ENCODE data around the gene TMEM81.

The TMEM81 gene

GRCh38 chr1:205077934-205078311 lies 6.3 kb downstream of the TMEM81 start:
- no peak for DNase-seq
- intact Hi-C loops (cut with DNase I): no loop called here

GRCh38 chr1:205077158-205077933 lies 6.9 kb downstream of the TMEM81 start:
- peak in 4 of 42 donors; percentile 17 to 48 (median 26) for DNase-seq
- intact Hi-C loops (cut with DNase I): no loop called here

DNA sequence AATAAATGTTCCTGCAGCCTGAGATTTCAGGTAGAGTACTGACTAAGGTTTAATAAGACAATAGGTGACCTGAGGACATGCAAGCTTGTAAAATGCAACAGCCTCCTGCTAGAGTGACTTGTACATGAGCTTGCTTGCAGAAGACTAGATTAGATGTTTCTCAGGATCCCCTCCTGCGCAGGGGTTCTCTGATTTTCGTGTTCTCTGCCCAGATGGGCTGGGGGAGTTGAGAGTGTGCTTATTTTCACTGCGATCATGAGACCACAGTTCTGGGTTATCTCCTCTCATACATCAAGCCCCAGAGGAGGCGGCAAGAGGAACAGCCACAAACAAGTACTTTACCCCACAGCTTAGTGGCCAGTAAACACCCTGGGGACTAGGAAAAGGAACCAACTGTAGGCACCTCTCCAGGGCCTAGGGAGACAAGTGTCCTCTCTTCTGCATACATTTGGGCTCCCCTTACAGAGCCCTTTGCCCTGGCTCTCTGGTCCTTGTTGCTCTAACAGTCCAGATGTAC lies 8.0 kb downstream of the TMEM81 start:
- DNase-seq: peak in 2 of 42 donors; percentile 12 to 45
- intact Hi-C loops (cut with DNase I): no loop called here

GRCh38 chr1:205075642-205076155 lies 8.6 kb downstream of the TMEM81 start:
- no peak for DNase-seq
- intact Hi-C loops (cut with DNase I): no loop called here

GRCh38 chr1:205074513-205074912 lies 9.7 kb downstream of the TMEM81 start:
- intact Hi-C loops (cut with DNase I): no loop called here
- DNase-seq: no peak

DNA sequence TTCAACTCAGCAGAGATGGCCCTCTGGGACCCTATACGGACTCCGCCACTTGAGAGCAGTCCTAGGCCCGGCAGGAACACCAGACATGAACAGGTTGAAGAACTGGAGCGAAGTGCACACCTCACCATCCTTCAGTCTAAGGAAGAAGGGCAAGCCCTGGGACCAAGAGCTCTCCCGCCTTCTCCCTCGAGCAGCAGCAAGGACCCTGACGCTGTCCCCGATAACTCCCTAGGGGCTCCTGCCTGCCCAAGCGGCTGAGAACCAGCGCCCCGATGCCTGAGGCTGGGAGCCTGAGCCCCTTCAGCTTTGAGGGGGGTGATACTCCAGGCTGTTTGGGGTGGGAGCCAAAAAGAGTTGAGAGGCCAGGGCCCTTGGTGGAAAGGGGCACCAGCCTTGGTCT lies 10.2 kb downstream of the TMEM81 start:
- intact Hi-C loops (cut with DNase I): no loop called here
- DNase-seq: peak in 1 of 42 donors; percentile 10

DNA sequence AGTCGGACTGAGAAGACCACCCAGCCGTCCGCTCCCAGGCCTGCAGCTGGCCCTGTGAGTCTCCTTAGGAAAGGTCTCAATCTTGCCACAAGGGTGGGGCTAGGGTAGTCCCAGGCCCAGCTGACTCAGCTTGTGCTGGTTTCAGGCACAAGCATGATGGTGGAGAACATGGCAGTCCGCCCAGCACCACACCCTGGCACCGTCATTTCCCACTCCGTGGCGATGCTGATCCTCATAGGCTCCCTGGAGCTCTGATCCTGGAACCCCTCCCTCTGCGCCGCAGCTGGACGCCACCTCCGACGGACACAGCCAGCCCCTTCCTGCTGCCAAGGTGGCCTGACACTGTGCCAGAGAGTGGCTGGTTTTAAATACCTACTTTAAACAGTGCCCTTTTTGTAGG lies 10.7 kb downstream of the TMEM81 start:
- peak in 4 of 42 donors; percentile 9 to 50 (median 26) for DNase-seq
- intact Hi-C loops (cut with DNase I): no loop called here

DNA sequence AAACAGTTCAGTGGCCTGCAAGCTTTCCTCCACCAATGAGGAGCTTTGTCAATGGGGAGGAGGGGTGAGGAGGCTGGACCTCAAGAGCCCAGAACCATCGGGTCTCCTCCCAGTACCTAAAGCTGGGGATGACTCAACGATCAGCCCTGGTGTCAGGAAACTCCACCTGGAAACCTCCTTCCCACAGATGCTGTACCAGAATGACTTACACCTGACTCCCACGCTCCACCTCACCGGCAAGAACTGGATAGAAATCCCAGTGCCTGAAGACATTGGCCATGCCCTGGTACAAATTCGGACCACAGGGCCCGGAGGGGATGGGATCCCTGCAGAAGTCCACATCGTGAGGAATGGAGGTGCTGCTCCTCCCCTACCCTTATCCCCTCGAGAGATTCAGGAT lies 11.4 kb downstream of the TMEM81 start:
- peak in 34 of 42 donors; percentile 38 to 91 (median 70) for DNase-seq
- intact Hi-C loops (cut with DNase I): no loop called here

DNA sequence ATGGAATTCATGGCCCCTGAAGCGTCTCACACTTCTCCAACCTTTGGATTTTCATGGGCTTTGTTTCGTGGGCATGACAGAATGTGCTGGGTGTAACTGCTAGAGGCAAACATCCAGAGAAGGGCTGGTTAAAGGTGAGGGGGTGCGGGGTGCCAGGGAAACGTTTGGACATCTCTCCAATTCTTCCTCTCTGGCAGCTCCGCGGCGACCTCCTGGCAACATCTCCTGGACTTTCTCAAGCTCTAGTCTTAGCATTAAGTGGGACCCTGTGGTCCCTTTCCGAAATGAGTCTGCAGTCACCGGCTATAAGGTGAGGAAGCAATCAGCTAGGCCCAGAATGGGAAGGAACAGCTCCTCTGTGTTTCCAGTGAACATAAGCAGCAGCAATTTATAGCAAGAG lies 12.0 kb downstream of the TMEM81 start:
- intact Hi-C loops (cut with DNase I): no loop called here

GRCh38 chr1:205071801-205072200 lies 12.5 kb downstream of the TMEM81 start:
- DNase-seq: peak in 19 of 42 donors; percentile 39 to 84 (median 63)
- intact Hi-C loops (cut with DNase I): no loop called here

More for the DNA sequence above, 12.0 kb downstream of the TMEM81 start:
- DNase-seq: peak in 1 of 42 donors; percentile 7

GRCh38 chr1:205071028-205071409 lies 13.2 kb downstream of the TMEM81 start:
- no peak for DNase-seq
- intact Hi-C loops (cut with DNase I): no loop called here

DNA sequence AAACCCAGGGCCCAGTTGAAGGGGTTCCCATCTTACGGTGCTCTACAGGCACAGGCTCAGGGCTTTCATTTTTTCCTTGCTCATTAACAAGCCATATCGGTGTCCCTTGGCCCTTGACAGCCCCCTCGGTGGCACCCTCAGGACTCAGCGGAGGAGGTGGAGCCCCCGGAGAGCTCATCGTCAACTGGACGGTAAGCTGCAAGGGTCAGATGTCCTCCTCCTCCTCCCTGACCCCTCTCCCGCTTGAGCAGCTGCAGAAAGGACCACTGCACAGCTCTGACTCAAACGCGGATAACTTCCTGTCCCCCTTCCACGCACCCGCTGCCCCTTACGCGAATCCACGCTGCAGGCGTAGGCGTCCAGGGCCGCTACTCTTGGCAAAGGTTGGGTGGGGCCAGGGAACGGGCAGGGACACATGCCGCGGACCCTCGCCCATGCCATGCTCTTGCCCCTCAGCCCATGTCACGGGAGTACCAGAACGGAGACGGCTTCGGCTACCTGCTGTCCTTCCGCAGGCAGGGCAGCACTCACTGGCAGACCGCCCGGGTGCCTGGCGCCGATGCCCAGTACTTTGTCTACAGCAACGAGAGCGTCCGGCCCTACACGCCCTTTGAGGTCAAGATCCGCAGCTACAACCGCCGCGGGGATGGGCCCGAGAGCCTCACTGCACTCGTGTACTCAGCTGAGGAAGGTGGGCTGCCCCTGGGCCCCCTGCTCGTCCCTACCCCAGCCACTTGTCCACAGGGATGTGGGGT lies 14.7 kb downstream of the TMEM81 start:
- DNase-seq: peak in 4 of 42 donors; percentile 7 to 42 (median 12)
- intact Hi-C loops (cut with DNase I): no loop called here

DNA sequence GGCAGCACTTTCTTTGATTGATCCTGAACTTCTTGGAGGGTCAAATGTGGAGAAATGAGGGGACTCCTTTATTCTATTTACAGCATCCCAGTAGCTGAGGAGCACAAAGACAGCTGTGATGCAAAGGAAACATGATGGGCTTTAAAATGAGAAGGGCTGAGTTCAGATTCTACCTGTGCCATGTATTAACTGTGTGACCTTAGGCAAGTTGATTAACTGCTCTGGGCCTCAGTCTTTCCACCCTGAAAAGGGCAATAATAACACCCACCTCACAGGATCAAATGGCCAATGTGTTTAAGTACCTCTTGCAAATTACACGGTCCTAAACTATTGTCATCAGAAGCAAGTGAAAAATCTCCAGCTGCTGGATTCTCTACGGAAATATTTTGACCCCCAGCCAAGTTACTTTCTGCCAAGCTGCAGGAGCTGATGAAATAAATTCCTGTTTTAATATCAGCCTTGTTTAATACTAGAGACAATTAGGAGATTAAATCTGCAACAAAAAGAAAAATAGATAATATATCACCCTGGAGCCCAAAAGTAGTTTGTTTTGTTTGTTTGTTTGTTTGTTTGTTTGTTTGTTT lies 15.7 kb downstream of the TMEM81 start:
- no peak for DNase-seq
- intact Hi-C loops (cut with DNase I): no loop called here

DNA sequence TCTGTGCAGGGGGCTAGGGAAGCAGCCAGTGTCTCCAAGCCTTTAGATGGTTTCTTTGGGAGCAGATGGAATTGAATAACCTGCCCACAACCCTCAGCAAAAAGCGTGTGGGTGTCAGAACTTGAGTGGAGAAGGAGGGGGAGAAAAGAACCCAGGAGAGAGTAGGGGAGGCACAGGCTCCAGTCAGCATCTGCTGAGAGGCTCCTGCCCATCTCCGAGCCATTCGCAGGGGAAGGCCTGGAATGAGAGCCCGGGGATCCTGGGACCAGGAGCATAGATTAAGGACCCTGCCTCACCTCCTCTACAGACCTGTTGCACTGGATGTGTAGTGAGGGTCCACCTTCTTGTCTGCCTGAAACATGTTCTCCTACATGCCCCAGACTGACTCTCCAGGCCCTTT lies 16.3 kb downstream of the TMEM81 start:
- peak in 12 of 42 donors; percentile 24 to 74 (median 48) for DNase-seq
- intact Hi-C loops (cut with DNase I): no loop called here

GRCh38 chr1:205067031-205067430 lies 17.2 kb downstream of the TMEM81 start:
- DNase-seq: peak in 4 of 42 donors; percentile 5 to 40 (median 19)
- intact Hi-C loops (cut with DNase I): no loop called here

DNA sequence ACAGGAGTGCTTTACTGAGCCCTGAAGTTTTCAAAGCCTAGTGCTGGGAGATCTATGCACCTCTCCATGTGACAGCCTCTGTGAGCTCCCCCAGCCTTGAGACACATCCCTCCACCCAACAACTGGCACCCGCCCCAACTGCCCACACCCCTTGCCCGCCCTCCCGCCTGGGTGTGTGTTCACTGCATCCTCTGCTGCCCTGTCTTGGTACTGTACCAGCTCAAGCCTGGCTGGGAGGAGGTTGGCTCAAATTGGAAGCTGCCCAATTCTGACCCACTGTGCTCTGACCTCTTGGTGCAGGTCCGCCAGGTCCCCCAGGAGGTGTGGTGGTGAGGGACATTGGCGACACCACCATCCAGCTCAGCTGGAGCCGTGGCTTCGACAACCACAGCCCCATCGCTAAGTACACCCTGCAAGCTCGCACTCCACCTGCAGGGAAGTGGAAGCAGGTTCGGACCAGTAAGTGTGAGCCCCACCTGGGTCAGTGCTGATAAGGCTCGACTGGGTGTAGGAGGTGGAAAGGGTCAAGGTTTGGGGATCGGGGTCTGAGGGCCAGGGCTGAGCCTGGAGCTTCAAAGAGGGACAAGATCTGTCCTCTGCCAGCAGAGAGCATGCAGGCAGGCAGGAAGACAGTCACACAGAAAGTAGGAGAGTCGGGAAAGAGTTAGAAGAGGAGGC lies 18.0 kb downstream of the TMEM81 start:
- peak in 12 of 42 donors; percentile 8 to 54 (median 26) for DNase-seq
- intact Hi-C loops (cut with DNase I): no loop called here

DNA sequence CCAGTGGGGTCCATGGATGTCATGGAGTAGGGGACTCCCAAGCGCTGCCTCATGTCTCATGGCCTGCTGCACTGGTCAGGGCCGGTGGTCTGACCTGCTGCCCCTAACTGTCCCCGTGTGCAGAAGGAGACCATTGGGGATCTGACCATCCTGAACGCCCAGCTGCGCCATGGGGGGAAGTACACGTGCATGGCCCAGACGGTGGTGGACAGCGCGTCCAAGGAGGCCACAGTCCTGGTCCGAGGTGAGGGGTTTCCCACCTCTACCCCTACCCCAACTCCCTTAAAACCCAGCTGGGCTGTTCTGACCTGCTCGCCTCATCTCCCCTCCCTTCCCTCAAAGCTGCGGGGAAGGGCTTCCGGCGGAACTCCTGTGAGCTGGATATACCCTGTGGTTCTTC lies 18.6 kb downstream of the TMEM81 start:
- intact Hi-C loops (cut with DNase I): no loop called here

GRCh38 chr1:205064741-205065316 lies 19.4 kb downstream of the TMEM81 start:
- peak in 4 of 42 donors; percentile 5 to 18 (median 6) for DNase-seq
- intact Hi-C loops (cut with DNase I): no loop called here

More for the DNA sequence above, 18.6 kb downstream of the TMEM81 start:
- peak in 7 of 42 donors; percentile 4 to 37 (median 12) for DNase-seq
